GM12892 (cell line): ENCODE results near the gene ZNF8.

Experiments
- POLR2A ChIP-seq: IDR thresholded peaks from 2 replicates; pipeline ENCODE4 v1.6.1; 2011; ENCODE audit warnings: low read depth, low read length, control low read depth
- POLR2AphosphoS5 ChIP-seq: IDR thresholded peaks from 2 replicates; pipeline ENCODE4 v1.6.1; 2011; ENCODE audit warnings: low read depth, low read length, control low read depth

- TF ChIP-seq POLR2A: no peak
- TF ChIP-seq POLR2AphosphoS5: no peak
Observed at GRCh38 chr19:58294743-58295374, 16.1 kb downstream of the ZNF8 start.
